ENCODE data around the gene KRTAP10-6.
"Not testable (repeated sequence)": the region's sequence is repeated elsewhere in the genome, so short reads cannot be mapped to it uniquely, and the experiment has no call there.

Gene KRTAP10-6, protein sequence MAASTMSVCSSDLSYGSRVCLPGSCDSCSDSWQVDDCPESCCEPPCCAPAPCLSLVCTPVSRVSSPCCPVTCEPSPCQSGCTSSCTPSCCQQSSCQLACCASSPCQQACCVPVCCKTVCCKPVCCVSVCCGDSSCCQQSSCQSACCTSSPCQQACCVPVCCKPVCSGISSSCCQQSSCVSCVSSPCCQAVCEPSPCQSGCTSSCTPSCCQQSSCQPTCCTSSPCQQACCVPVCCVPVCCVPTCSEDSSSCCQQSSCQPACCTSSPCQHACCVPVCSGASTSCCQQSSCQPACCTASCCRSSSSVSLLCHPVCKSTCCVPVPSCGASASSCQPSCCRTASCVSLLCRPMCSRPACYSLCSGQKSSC

DNA sequence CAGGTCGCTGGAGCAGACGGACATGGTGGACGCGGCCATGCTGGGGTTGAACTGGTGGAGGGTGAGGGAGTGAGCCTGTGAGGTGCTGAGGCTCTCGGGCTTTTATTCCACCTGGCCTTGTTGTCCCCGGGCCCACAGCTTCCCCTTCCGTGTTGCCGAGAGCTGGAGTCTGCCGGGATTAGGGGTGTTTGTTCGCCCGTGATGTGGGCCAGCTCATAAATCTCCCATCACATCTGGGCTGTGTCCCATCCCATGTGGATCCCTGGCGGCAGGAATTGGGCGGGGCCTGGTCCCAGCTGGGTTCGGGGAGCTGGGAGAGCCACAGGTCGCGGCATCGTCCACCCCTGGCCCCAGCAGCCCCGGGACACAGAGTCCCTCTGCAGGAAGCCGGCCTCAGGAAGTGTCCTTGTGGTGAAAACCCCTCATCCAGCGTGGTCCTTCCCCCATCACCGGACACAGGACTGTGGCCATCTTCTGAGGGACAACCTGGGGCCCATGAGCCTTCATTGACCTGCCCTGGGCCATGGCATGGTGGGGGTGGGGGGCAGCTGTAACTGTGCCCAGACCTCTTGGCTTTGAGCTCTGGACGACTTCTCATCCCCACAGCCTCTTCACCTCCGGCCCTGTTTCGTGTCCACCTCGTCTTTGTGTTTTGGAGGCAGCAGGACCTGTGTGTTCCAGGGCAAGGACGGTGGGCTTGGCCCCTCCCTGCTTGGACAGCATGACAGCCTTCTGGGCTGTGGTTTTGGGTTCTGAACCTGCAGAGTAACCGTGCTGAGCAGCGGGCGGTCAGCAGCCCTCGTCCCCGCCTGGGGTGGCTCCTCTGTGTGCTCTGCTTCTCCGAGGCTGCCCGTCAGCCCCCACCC is at the start of gene KRTAP10-6:
Gene KRTAP10-6, minus strand, starts transcription at position 60 of the 866 bp plus-strand sequence. Its CDS starts 21 bp downstream, at position 39.
- no peak for DNase-seq (ENCODE audit: low read depth in 2 of 3, low spot score in 1 of 3)

DNA sequence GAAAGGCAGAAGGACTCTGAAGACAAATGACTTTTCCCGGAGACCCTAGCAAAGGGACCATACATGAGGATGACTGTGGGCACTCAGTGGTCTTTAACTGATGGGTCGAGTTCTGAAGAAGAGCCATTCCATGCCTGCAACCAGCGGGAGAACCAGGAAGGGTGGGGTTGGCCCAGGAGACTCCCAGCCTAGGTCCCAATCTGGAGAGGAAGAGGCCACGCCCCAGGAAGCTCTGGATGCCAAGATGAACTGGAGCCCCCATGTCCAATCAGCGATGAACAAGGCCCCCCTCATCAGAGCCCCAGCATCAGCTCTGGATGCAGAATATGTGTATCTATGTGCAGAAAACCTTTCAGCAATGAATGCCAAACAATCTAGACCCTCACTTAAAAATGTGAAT is 48.5 kb upstream of the KRTAP10-6 start:
- no peak for DNase-seq (ENCODE audit: low read depth in 2 of 3, low spot score in 1 of 3)

DNA sequence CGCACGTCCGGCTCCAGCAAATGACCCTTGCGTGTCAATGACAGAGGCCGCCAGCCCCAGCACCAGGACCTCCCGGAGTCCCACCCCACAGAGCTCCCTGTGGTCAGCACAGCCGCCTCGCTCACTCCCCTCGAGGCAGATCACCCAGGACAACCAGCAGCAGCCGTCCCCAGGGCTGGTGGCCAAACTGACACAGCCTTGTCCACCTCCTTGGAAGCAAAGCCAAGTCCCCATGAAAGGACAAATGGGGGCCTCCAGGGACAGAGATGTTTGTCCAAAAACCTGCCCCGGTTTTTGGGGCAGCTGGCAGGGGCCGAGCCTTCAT is 47.0 kb upstream of the KRTAP10-6 start:
- DNase-seq (ENCODE audit: low read depth in 2 of 3, low spot score in 1 of 3), result no peak

DNA sequence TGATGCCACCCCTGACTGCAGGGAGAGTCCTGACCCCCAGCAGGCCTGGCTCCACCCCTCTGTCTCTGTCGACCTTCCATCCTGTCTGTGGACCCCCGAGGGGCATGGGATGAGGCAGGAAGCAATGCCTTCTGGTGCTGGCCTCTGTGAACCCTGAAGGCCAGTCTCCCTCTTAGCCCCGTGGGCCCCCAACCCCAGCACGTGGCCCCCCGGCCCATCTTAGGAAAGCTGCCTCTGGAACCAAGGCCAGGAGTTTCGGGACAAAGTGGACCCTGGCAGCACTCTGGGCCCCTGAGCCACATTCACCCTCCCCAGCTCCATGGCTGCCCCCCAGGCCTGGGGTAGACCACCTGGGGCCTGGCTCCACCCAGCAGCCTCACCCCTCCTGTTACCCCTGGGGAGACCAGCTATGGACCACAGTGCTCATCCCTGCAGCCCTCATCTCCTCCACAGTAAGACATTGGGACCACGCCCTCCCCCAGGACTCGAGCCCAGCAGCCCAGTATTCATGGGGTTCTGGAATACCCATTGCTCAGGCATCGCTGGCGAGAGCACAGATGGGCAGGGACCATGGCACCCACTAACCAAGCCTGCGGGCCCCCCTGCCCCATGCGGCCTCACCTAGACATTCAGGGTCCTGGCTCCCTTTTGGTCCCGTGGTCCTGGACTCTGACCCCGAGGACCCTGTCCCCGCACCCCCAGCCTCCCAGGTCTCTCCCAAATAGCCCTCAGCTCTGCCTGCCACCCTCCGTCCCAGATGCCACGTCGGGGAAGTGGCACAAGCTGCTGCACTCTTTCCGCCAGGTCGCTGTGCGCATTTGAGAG is 46.4 kb upstream of the KRTAP10-6 start:
- DNase-seq (ENCODE audit: low read depth in 2 of 3, low spot score in 1 of 3), result not testable (repeated sequence)

DNA sequence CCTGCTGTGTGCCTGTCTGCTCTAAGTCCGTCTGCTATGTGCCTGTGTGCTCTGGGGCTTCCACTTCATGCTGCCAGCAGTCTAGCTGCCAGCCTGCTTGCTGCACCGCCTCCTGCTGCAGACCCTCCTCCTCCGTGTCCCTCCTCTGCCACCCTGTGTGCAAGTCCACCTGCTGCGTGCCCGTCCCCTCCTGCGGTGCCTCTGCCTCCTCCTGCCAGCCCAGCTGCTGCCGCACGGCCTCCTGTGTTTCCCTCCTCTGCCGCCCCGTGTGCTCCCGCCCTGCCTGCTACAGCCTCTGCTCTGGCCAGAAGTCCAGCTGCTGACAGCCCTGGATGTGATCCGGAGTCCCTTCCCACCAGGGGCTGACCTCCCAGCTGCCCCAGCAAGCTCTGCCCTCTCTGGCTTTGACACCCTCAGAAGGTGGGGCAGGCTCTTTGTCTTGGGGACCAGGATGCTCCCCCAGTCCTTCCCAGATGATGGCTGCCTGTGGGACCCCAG is 45.6 kb upstream of the KRTAP10-6 start:
- not testable (repeated sequence) for DNase-seq (ENCODE audit: low read depth in 2 of 3, low spot score in 1 of 3)

DNA sequence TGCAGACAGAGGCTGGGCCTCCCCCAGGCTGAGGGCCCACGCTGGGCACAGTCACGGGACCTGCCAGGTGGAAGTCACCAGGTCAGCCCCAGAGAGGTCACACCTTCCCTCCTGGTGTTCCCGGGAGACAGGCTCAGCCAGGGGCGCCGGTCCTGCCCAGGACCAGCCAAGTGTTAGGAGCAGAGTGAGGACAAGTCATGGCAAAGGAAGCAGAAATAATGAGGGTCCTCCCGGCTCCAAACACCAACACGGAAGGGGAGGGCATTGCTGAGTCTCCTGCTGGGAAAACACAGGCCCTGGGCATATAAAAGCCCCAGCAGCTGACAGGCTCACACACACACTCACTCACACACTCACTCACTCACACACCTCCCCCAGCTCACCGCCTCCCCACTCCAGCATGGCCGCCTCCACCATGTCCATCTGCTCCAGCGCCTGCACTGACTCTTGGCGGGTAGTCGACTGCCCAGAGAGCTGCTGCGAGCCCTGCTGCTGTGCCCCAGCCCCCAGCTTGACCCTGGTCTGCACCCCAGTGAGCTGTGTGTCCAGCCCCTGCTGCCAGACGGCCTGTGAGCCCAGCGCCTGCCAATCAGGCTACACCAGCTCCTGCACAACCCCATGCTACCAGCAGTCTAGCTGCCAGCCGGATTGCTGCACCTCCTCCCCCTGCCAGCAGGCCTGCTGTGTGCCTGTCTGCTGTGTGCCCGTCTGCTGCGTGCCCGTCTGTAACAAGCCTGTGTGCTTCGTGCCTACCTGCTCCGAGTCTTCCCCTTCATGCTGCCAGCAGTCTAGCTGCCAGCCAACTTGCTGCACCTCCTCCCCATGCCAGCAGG is 44.9 kb upstream of the KRTAP10-6 start, which contains the start of gene KRTAP10-10:
Gene KRTAP10-10, plus strand, starts transcription at position 339 of the 833 bp plus-strand sequence. Its CDS starts 62 bp downstream, at position 401.
- DNase-seq (ENCODE audit: low read depth in 2 of 3, low spot score in 1 of 3), result no peak

DNA sequence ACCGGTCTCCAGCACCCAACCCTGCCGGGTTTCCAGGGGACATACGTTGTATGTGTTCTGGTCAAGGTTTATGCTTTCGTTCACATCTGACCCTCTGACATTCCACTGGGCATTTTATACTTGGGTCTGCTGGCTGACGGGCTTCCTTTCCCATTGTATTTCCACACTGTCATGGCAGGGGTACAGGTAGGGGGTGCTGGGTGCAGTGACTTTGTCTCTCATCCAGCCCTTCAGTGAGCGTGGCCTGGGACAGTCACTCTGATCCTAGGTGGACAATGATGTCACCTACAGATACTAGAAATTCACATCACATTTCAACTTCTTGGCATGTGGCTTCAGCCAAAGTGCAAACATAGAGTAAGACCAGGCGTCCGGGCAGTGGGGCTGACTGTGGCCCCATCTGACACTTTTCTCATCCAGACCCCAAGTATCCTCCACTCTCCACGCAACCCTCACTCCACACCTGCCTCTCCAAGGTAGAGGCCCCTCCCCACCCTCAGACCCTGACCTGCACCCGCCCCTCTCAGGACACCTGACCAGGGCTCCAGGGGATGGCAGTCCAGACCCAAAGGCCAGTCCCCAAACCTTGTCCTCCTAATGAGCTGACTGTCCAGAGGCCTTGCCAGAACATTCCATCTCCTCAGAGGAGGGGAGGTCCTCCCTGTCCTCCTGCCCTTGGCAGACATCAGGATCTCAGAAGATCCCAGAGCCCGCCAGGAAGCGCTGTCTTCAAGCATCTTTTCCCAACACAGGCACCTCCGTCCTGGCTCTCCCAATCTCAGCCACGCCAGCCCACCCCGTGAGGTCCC is 44.1 kb upstream of the KRTAP10-6 start:
- DNase-seq (ENCODE audit: low read depth in 2 of 3, low spot score in 1 of 3), result no peak

DNA sequence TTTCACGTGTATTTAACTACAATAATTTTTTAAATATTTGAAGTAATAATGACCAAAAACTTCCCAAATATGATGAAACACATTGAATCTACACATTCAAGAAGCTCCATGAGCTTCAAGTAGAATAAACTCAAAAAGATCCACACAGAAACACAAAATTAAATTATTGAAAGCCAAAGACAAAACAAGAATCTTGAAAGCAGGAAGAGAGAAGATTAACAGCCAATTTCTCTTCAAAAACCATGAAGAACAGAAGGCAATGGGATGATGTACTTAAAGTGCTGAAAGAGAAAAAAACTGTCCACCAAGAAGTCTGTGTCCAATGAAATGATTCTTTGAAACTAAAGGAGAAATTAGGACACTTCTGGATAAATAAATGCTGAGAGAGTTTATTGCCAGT is 39.8 kb upstream of the KRTAP10-6 start:
- DNase-seq (ENCODE audit: low read depth in 2 of 3, low spot score in 1 of 3), result no peak

DNA sequence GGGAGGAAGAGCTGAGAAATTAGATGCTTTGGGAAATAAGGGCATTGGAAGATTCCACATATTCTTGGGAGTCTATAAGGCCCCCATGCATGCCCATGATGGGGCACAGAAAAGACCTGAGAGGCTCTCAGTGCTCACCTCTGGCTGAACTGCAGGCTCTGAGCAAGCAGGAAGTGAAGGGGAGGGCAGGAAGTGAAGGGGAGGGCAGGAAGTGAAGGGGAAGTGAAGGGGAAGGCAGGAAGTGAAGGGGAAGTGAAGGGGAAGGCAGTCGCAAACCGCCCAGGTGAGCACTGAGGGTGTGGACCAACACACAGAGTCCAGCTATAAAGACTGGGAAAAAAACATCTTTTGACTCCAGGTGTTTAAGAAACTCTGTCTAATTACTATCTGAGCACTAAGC is 38.1 kb upstream of the KRTAP10-6 start:
- DNase-seq (ENCODE audit: low read depth in 2 of 3, low spot score in 1 of 3), result no peak

DNA sequence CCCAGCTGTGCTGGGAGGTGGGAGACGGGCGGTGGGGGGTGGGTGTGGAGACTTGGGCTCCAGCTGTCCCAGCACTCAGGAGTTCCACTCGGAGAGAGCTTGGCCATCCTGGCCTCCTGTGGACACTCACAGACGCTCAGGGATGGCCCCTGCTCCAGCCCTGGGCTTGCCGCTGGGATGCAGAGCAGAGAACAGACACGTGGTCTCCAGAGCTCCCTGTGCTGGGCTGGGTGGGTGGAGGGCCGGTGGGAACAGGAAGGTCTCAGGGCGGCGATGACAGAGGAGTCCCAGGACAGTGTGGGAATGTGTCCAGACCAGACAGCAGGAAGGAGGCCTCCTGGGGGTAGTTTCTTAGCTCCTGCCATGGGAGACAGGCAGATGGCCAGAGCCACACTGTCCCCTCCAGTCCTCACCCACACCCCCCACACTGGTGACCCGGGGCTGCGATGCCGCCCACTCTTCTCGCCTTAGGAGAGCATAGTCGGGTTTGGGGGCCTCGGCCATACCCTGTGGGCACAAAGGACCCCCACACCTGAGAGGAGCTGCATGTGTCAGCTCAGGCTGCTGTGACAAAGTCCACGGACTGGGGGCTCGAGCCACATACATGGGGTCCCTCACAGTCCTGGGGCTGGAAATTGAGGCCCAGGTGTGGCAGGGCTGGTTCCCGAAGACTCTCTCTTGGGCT is 36.5 kb upstream of the KRTAP10-6 start:
- no peak for DNase-seq (ENCODE audit: low read depth in 2 of 3, low spot score in 1 of 3)

DNA sequence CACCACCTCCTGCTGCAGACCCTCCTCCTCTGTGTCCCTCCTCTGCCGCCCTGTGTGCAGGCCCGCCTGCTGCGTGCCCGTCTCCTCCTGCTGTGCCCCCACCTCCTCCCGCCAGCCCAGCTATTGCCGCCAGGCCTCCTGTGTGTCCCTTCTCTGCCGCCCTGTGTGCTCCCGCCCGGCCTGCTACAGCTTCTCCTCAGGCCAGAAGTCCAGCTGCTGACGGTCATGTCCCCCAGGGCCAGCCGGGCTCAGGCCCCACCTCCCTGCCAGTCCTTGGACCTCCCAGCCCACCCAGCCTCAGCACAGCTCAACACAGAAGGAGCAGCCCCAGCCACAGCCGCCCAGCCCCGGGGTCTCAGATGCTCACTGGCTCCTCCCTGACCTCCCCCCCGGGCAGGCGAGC is 35.5 kb upstream of the KRTAP10-6 start:
- not testable (repeated sequence) for DNase-seq (ENCODE audit: low read depth in 2 of 3, low spot score in 1 of 3)

DNA sequence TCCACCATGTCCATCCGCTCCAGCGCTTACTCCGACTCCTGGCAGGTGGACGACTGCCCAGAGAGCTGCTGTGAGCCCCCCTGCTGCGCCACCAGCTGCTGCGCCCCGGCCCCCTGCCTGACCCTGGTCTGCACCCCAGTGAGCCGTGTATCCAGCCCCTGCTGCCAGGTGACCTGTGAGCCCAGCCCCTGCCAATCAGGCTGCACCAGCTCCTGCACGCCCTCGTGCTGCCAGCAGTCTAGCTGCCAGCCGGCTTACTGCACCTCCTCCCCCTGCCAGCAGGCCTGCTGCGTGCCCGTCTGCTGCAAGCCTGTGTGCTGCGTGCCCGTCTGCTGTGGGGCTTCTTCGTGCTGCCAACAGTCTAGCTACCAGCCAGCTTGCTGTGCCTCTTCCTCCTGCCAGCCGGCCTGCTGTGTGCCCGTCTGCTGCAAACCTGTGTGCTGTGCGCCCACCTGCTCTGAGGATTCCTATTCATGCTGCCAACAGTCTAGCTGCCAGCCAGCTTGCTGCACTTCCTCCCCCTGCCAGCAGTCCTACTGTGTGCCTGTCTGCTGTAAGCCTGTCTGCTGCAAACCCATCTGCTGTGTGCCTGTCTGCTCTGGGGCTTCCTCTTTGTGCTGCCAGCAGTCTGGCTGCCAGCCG is 35.0 kb upstream of the KRTAP10-6 start:
- not testable (repeated sequence) for DNase-seq (ENCODE audit: low read depth in 2 of 3, low spot score in 1 of 3)

DNA sequence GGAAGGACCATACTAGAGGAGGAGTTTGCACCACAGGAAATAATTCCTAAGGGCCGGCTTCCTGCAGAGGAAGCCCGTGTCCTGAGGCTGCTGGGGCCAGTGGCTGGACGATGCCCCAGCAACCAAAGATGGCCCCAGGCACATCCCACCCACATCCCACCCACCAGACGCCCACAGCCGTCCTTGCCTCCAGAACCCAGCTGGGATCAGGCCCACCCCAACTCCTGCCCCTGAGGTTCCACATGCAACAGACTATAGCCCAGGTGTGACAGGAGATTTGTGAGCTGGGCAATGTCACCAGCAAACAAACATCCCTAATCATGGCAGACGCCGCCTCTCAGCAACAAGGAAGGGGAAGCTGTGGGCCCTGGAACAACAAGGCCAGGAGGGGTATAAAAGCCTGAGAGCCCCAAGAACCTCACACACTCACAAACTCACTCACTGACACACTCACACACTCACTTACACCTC is 34.4 kb upstream of the KRTAP10-6 start, which contains the start of gene KRTAP10-9:
Gene KRTAP10-9, plus strand, starts transcription at position 421 of the 471 bp plus-strand sequence. CDS start 79 bp downstream, outside the sequence.
- no peak for DNase-seq (ENCODE audit: low read depth in 2 of 3, low spot score in 1 of 3)

DNA sequence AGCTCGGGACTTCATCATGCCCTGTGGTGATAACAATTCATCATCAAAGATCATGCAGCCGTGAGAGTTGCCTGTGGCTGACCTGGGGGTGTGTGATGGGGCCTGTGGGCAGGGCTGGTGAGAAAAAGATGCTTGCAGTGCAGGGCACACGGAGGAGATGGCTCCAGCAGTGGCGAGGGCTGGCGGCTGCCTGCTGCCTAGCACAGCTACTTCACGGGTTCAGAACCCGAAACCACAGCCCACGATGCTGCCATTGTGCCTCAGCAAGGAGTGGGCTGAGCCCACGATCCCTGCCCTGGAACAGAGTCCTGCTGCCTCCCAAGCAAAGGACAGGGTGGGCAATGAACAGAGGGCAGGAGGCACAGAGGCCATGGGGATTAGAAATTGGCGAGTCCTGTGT is 34.0 kb upstream of the KRTAP10-6 start:
- no peak for DNase-seq (ENCODE audit: low read depth in 2 of 3, low spot score in 1 of 3)

DNA sequence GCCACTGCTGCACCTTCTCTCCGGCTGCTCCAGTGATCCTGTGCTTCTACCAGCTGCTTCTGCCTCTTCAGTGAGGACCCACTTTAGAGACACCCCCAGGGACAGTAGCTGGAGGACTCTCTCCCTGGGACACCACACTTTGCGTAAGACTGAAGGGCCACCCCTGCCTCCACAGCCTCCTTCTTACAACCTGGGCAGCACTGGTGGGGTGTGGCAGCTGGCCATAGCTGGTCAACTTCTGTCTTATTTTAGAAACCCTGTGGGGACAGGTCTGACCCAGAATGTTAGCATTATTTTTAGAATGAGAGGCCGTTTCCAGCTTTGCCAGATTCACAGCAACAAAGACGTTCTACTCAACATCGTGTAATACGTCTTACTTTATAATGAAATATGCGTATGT is 33.5 kb upstream of the KRTAP10-6 start:
- no peak for DNase-seq (ENCODE audit: low read depth in 2 of 3, low spot score in 1 of 3)

DNA sequence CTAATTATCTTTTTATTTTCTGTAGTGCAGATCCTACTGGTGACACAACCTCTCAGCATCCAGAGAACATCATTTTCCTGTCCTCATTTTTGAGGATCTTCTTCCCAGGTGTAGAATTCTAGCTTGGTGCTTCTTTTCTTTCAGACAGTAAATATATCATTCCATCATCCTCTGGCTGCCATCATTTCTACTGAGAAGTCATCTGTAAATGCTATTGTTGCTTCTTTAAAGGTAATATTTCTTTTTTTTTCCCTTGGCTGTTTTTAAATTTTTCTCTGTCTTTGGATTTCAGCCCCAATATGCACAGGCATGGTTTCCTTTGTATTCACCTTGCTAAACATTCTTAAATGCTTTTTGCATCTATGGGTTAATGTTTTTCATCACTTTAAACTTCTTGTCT is 31.3 kb upstream of the KRTAP10-6 start:
- DNase-seq (ENCODE audit: low read depth in 2 of 3, low spot score in 1 of 3), result no peak

DNA sequence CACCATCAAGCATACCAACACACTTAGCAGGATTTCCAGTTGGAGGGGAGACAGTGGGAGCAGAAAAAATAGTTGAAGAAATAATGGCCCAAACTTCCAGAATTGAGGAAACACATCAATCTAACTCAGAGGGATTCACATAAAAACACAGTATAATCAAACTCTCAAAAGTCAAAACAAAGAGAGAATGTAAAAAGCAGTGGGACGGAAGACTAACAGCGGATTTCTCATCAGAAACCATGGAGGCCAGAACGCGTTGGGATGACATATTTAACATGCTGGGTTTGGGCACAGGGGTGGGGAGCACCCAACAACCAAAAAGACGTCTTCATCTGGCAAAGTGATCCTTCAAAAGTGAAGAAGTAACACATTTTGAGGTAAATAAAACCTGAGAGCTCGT is 27.6 kb upstream of the KRTAP10-6 start:
- no peak for DNase-seq (ENCODE audit: low read depth in 2 of 3, low spot score in 1 of 3)

DNA sequence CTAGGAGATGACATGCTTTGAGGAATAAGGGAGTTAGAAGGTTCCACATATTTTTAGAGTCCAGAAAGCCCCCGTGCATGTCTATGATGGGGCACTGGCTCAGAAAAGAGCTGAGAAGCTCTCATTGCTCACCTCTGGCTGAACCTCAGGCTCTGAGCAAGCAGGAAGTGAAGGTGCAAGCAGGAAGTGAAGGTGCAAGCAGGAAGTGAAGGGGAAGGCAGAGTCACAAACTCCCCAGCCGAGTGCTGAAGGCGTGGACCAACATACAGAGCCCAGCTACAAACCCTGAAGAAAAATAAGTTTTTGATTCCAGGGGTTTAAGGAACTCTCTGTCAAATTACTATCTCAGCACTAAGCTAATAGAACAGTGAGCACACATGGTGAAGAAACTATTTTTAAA is 26.6 kb upstream of the KRTAP10-6 start:
- DNase-seq (ENCODE audit: low read depth in 2 of 3, low spot score in 1 of 3), result peak; percentile 20 to 26 (median 23)
